Anterior cingulate cortex (tissue), 58 donors: ENCODE measurements around the gene C20orf202.

Source experiments
- DNase-seq, 58 donors: peaks; one replicate each; lab custom pipeline; 2025; lab: John Stamatoyannopoulos, UW

The C20orf202 gene

DNA sequence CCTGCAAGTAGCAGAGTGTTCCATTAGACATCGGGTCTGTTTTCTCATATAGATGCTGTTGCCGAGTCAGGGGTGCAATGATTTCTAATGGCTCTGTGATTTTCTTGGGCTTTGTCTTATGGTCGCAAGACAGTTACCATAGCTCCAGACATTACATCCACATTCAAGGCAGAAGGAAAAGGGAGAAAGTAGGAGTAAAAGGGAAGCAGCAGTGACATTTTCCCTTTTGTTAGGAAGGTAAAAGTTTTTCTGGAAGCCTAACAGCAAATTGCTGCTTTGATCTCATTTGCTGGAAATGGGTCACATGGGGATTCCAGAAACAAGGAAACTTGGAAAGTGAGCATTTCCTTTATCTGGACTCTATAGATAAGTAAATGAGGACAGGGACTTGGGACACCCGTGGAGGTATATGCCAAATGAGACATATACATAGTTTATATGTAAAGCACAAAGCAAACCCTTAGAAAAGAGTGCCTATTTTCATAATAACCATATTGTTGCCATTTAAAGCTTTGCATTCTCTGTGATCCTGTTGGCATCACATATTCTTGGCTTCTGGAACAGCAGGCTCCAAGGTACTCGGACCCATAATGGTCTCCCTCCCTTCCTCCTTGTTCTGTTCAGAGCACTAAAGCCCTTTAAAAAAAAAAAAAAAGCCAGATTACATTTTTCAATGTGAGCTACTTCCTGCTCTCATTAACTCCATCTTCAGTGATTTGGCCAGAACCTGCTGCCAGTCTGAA lies at the start of gene C20orf202:
Gene C20orf202 (plus strand): TSS at position 693 of the 743 bp plus-strand sequence. CDS start 132 bp downstream, outside the sequence.
- no peak for DNase-seq

DNA sequence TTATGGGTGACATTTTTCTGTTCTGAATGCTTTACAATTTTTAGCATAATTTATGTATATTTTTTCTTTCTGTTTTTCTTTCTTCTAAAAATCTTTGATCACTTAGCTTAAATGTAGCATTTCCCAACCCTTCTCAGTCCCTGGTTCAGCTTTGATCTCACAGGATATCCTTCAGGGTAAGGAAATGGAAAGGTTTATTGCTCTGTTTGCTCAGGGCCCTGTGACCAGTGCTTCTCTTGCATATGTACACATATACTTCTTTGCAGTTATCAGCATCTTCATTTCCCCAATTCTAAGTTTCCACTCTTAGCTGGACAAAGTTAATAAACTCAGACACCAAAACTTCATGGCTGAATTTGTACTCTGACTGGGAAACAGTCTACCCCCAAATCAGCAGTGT lies 49.0 kb upstream of the C20orf202 start:
- DNase-seq = no peak

DNA sequence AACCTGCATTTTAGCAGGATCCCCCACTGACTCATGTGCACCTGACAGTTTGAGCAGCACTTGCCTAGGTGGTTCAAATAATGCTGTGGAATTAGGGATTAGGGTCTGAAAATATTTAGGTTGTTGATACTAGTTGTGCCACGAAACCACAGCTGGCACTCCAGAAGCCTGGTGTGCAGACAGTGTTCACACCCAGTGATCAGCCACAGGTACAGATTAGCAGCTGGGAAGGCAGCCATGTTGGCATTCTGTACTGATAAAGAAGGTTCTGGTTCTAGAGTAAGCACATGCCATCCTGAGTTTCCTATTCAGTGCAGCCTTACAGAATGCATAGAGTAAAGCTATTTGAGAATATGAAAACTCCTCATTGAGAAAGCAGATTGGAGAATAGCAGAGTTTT lies 48.6 kb upstream of the C20orf202 start:
- DNase-seq = no peak

DNA sequence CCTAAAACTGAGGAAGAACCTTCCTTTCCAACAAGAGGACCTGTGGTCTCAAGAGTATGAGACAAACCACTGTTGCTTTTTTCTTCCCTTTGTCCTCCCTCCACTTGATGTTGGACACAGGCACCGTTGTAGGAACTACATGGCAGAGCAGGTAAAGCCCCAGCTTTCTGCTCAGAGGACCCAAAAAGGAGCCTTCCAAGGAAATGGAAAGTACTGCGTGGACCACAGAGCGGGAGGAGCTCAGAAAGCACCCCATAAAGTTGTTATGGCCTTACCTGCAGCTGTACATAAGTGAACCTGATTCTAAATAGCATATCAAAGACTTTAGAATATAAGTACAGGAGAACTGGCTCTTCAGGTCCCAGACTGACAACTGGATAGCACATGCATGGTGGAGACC lies 47.9 kb upstream of the C20orf202 start:
- DNase-seq = no peak

DNA sequence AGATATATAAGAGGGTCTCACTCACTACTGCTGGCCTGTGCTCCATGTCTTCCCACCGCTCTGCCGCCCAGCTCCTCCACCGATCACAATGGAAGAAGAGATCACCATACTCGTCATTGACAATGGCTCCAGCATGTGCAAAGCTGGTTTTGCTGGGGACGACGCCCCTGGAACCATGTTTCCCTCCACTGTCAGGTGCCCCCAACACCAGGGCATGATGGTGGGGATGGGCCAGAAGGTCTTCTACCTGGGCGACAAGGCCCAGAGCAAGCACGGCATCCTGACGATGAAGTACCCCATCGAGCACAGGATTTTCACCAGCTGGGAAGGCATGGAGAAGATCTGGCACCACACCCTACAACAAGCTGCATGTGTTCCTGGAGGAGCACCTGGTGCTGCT lies 42.8 kb upstream of the C20orf202 start:
- DNase-seq = no peak

DNA sequence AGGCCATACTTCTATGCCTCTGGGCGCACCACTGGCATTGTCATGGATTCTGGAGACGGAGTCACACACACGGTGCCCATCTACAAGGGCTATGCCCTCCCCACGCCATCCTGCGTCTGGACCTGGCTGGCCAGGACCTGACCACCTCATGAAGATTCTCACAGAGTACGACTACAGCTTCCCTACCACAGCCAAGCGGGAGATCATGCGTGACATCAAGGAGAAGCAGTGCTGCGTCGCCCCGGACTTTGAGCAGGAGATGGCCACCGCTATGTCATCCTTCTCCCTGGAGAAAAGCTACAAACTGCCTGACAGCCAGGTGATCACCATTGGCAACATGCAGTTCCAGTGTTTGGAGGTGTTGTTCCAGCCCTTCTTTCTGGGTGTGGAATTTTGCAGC lies 42.3 kb upstream of the C20orf202 start:
- DNase-seq = no peak

DNA sequence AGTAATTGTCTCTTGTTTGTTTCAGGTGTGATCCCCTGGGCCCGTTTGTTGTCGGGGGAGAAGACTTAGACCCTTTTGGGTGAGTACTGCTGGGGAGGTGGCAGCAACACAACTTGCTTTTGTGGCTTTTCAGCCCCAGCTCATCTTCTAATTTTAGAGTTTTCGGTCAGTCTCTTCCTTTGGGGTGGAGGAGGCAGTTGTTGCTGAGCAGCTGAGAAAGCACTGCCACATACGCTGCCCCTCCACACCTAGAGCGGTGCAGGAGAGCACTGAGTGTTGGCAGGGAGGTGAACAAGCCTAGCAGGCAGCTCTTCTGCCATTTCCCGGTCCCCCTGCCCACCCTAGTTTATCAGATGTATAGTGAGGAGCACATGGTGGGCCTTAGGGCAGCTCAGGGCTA lies 40.1 kb upstream of the C20orf202 start:
- DNase-seq = no peak

DNA sequence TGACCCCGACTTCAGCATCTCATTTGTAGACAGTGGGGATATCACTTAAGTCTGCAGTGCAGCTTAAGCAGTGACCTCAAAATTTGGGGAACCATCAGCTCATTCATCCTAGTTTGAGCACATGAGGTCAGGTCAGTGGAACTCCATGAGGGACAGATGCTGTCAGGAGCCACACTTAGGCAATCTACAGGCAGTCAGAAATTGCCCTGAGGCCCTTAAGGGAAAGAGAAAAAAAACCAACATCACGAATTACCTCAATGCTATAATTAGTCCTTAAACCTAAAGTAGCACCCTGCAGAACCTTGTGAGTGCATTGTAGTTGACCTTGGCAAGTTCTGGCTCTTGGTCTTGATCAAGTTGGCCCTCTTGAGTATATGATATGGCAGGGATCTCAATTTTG lies 39.6 kb upstream of the C20orf202 start:
- DNase-seq = no peak

DNA sequence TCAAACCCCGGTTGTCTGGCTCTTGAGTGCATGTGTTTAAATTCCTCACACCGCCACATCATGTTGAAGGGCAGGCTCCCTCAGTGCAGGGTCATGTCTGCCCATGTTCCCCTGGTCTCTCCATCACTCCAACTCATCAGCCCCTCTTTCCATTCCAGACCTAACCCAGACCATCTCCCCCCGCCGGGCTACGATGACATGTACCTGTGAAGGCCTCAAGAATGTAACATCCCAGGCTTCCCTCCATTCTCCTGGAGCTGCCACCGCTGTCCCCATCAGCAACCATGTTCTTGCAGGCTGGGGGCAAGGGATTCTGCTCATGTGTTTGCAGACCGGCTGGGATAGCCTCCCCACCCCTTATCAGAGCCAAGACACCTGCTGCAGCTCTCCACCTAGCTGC lies 38.4 kb upstream of the C20orf202 start:
- no peak for DNase-seq

DNA sequence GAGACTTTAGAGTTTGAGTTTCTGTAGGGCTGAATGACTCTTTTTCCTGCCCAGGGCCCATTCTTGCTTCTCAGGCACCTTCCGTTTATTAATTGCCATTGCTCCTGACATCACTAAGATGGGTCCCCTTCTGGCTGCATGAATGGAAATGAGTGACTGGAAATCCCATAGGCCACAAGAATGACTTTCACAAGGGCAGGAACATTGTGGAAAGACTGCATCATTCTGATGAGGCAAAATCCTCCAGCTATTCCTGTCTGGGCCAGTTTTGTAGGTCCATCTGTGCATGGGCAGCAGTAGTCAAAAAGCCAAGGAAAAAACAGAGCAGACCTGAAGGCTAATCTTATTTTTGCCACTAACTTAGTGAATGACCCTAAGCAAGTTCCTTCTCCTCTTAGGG lies 37.7 kb upstream of the C20orf202 start:
- DNase-seq = no peak

DNA sequence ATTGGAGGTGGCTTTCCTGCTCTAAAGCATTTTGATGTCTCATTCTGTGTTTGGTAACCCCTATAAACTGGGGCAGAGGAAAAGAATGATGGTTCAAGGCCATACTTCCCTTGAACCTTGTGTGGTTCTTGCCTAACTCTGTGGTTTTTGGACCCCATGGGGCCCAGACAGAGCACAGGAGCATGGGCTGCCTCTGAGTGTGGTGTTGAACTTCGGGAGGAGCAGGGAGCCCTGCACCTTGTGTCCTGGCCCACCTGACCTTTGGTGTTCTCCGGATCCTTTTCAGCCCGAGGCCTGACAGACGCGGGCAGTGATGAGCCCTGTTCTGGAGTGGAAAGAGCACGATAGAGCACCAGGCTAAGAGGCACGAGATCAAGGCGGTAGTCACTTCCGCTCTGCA lies 37.3 kb upstream of the C20orf202 start:
- DNase-seq = no peak

DNA sequence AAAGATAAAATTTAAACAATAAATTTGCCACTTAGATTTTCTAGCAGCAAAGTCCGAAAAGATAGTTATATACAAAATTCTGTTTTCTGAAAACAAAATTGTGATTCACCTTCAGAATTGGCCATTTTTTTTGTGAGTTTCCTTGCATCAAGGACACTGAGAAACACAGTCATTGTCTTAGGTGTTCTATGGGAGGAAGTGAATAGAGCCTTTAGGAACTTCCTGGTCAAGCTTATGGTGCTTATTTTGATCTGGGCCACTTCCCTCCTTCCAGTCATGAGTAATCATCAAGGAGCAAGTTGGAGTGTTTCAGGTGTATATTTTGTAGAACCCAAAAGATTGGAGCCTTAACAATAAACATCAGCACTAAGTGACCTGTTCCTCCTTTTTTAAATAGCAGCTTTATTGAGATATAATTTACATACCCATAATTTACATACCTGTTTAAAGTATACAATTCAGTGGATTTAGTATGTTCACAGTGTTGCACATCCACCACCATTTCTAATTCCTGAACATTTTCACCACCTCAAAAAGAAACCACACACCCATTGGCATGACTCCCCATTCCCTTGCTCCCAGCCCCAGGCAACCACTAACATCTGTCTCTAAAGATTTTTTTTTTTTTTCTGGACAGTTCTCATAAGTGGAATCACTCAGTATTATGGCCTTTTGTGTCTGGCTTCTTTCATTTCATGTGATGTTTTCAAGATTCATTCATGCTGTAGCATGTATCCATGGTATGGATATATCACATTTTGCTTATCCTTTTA lies 36.1 kb upstream of the C20orf202 start:
- DNase-seq = no peak

DNA sequence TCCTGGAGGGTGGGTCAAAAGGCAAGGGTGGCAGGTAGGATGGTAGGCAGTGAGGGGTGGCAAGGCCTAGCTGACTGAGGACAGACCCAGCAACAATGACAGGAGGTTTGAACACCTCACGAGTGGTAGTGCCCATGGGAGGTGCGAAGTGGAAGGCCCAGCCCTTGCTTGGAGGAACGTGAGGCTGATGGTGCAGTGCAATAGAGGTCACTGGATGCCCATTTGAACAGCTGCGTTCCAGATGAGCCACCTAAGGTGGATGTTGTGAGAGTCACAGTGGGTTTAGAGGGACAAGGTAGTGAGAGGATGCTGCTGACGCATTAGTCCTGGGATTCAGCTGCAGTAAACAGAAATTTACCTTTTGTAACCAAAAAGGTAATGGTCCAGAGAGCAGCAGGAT lies 34.0 kb upstream of the C20orf202 start:
- DNase-seq = no peak

DNA sequence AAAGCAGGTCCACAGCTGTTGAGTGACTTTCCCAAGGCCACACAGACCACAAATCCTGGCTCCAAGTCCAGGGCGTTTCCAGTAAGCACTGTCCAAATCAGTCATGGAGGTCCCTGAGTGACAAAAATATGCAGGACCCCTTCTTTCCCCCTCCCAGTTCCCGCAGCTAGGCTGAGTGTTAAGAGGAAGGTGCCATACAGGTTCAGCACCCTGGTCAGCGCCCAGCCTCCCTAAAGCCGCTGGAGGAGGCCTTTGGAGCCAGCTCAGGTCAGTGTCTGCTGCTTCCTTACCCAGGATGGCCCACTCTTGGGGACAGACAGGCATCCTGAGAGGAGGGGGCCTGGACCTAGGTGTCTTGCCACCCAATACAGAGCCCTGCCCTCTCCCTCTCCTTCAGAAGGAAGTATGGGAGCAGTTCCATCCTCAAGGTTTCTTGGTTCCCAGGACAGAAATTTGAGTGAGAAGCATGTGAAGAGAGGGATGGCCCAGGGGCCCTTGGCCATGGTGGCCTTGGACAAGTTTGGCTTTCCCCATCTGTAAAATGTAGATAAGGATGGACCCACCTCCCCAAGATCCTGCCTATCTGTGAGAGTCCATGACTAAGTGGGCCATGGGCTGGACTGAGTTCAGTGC lies 31.7 kb upstream of the C20orf202 start:
- DNase-seq = no peak

DNA sequence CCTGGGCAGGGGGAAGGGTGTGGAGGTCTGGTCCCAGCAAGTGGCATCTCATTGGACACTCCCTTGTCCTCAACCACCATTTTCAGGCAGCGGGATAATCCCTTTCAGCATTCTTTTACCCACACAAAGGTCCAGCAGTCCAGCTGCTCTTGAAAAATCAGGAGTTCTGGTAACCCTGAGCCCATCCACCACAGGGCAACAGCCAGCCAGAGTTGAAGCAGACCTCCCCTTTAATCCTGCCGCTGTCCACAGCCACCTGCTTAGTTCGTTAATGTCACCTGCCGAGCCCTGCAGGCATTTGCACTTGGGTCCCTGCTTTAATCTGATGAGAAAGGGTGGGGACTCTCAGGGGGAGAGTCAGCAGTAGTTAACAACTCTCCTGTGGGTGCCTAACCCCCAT lies 29.6 kb upstream of the C20orf202 start:
- DNase-seq = no peak

DNA sequence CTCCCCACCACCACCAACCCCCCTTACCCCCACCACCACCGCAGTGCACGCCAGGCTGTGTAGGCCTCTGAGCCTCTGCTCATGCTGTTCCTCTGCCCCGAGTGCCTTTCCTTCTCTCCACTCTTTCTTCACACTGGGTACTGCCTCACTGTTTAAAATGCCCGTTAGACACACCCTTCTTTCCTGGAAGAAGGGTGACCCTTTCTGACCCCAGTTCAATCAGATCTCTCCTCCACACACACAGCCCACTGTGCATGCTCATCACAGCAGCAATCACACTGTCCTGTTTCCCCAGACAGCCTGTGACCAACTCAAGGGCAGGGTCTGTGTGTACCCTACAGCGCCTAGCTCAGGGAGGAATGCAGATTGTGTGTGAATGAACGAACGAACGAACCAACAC lies 28.5 kb upstream of the C20orf202 start:
- no peak for DNase-seq

DNA sequence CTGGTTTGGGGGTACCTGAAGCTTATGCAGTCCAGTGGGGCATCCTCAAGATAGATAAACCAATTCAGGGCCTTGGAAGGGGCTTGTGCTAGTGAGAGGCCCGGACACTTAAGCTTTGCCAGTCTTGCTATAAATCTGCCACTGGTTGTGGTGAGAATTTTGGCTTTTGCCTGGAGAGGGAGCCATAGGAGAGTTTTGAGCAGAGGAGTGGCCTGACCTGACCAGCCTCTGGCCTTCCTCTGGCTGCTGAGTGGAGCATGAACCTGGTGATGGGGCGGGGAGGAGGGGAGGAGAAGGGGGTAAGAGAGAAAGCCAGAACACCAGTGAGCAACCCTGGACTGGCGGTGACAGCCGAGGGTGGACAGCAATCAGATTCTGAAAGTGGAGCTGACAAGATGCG lies 25.6 kb upstream of the C20orf202 start:
- DNase-seq = no peak

DNA sequence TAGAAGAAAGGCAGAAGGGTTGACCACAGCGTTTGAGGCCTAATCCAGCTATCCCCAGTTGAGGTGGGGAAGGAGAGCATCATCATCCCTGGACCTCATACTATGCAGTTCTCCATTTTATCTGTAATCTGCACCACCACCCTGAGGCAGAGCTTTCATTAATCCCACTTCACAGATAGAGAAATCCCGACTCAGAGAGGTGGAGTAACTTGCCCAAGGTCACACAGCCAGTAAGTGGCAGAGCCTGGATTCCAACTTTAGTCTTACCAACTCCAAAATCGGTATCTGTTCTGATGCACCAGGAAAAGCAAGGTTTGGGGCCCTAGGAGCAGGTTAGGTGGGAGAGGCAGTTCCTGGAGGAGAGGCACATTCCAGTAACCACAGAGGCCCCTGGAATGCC lies 25.2 kb upstream of the C20orf202 start:
- DNase-seq = no peak

DNA sequence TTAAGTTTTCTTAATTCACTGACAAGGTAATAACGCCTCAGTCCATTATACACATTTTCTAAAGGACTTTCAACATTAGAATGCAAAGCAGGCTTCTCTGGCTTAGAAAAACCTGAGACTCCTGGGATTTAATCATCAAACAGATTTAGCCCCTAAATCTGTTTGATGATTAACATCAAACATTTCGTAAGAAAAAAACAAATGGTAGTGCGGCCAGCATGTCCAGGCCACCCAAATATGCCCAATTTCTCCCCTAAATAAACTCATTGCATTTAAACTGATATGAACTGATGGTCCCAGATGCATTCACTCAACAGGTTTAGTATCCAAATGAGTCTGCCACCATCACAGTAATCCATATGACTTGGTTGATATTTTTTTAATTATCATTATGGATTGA lies 24.6 kb upstream of the C20orf202 start:
- DNase-seq = no peak

DNA sequence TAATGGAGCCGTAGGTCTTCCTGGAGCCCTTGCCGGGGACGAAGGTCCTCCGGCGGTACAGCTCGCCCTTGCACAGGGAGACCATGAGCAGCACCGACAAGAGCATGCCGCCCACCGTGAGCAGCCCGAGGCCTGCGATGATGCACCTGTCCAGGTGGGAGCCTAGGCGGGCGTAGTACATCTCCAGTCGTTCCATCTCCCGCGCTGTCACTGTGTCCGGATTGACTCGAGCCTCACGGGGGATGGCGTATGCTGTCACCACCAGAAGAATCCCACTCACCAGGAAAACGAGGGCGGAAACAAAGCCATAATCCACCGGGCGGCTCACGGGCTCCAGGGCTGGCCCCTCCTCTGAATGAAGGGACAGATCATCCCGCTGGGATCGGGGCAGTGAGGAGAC lies 22.3 kb upstream of the C20orf202 start:
- no peak for DNase-seq

DNA sequence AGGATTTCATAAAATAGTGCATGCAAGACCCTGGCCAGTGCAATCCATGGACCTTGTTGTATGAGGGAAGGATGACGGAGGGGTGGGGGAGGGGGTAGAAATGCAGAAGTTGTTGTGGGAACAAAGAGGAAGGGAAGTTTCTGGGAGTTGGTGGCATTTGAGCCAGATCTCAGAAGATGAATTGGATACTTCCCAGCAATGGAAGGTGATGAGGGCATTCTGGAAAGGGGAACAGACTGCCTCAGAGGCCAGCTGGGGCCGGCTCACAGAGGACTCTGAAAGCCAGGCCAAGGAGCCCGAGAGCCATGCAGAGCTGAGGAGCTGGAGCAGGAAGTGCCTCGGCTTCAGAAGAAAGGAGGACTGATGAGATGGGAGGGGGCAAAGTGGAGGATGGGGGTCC lies 21.1 kb upstream of the C20orf202 start:
- no peak for DNase-seq

DNA sequence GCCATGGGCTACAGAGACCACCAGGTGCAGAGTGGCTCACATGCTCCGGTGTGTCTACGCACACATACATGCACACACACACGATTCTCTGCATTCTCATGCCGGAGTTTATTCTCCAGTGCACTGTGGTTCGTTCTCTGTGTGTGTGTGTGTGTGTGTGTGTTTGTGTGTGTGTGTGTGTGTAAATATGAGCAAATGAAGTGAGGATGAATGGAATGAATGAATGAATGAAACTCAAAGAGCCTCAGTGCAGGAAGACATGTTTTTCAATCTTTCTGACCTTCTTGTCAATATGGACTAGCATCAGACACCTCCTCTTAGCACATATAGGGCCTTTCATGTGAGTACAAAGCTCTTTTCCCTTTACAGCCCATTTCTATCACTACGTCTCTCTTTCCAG lies 20.1 kb upstream of the C20orf202 start:
- DNase-seq = no peak
